Measurements from ENCODE around the gene ZNF627. TPM values are rescaled to one million over a fixed set of nuclear protein-coding genes. Genes with fewer than 3 reads are reported as not detected.

Gene ZNF627
- total and polyA plus RNA-seq, 2 of the 8 experiments (the other 6 are each of a cell fraction or from before 2014, with no cell fraction given): 7.2 to 13.7 TPM

DNA sequence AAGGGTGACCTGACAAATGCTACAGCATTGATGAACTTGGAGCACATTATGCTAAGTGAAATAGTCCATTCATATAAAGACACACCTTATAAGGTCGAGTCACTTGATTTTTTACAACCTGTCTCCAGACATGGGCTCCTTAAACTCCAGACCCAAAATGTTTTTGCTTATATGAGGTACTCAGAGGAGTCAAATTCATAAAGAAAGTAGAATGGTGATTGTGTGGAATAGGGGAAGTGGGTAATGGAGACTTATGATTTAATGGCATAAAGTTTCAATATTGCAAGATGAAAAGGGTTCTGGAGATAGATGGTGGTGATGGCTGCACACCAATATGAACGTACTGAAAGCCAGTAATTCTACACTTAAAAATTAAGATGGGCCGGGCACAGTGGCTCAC, 59.3 kb downstream of the ZNF627 start (continued):
- TF ChIP-seq CHD7 (IDR thresholded peaks at IDR 0.05; ENCODE audit: insufficient replicate concordance, low read length): no peak
- no peak for TF ChIP-seq BRCA1 (IDR thresholded peaks at IDR 0.05; ENCODE audit: low read depth, low read length)
- no peak for TF ChIP-seq RBBP5 (IDR thresholded peaks at IDR 0.05; ENCODE audit: borderline replicate concordance, low read depth, low read length)
- no peak for TF ChIP-seq MAFK (IDR thresholded peaks at IDR 0.05; ENCODE audit: low read depth, low read length)
- TF ChIP-seq KDM5A (IDR thresholded peaks at IDR 0.05; ENCODE audit: low read length): no peak
- no peak for TF ChIP-seq FOSL1 (IDR thresholded peaks at IDR 0.05; ENCODE audit: insufficient read depth, low read depth, low read length)
- no peak for TF ChIP-seq TAF7 (optimal IDR thresholded peaks at IDR 0.05; ENCODE audit: borderline replicate concordance, low read depth, low read length)
- TF ChIP-seq RFX5 (IDR thresholded peaks at IDR 0.05; ENCODE audit: borderline replicate concordance, low read depth, low read length): no peak
- TF ChIP-seq HDAC6 (IDR thresholded peaks at IDR 0.05; ENCODE audit: low read depth, low read length): no peak
- TF ChIP-seq POLR2AphosphoS5 (IDR thresholded peaks at IDR 0.05; ENCODE audit: low read depth, low read length): no peak
- no peak for TF ChIP-seq SP1 (IDR thresholded peaks at IDR 0.05; ENCODE audit: low read depth, low read length)
- no peak for TF ChIP-seq RAD21 (IDR thresholded peaks at IDR 0.05 in 1 of 2, conservative IDR thresholded peaks at IDR 0.05 in 1 of 2; ENCODE audit: low read depth in 2 of 2, low read length in 2 of 2)
- no peak for TF ChIP-seq SP2 (IDR thresholded peaks at IDR 0.05; ENCODE audit: low read length)
